Measurements from ENCODE around the gene SGPL1.
"Not testable (repeated sequence)": the region's sequence is repeated elsewhere in the genome, so short reads cannot be mapped to it uniquely, and the experiment has no call there.

SGPL1 gene

GRCh38 chr10:70843333-70843732, 27.6 kb downstream of the SGPL1 start:
- DNase-seq (ENCODE audit: low read depth in 2 of 3, low spot score in 1 of 3), result no peak

- no peak for DNase-seq (ENCODE audit: low read depth in 2 of 3, low spot score in 1 of 3)
Observed at GRCh38 chr10:70843776-70844489, 28.2 kb downstream of the SGPL1 start.

GRCh38 chr10:70845256-70845655, 29.5 kb downstream of the SGPL1 start:
- no peak for DNase-seq (ENCODE audit: low read depth in 2 of 3, low spot score in 1 of 3)

GRCh38 chr10:70845816-70846215, 30.1 kb downstream of the SGPL1 start:
- no peak for DNase-seq (ENCODE audit: low read depth in 2 of 3, low spot score in 1 of 3)

- no peak for DNase-seq (ENCODE audit: low read depth in 2 of 3, low spot score in 1 of 3)
Observed at GRCh38 chr10:70846795-70847194, 31.0 kb downstream of the SGPL1 start.

- DNase-seq (ENCODE audit: low read depth in 2 of 3, low spot score in 1 of 3), result no peak
Observed at GRCh38 chr10:70847659-70848360, 32.1 kb downstream of the SGPL1 start.

- DNase-seq (ENCODE audit: low read depth in 2 of 3, low spot score in 1 of 3), result no peak
Observed at GRCh38 chr10:70849582-70850016, 33.9 kb downstream of the SGPL1 start.

- no peak for DNase-seq (ENCODE audit: low read depth in 2 of 3, low spot score in 1 of 3)
Observed at GRCh38 chr10:70850097-70850496, 34.3 kb downstream of the SGPL1 start.

GRCh38 chr10:70851597-70852475, 36.1 kb downstream of the SGPL1 start:
- no peak for DNase-seq (ENCODE audit: low read depth in 2 of 3, low spot score in 1 of 3)

GRCh38 chr10:70853038-70853437, 37.3 kb downstream of the SGPL1 start:
- DNase-seq (ENCODE audit: low read depth in 2 of 3, low spot score in 1 of 3), result no peak

GRCh38 chr10:70853457-70853856, 37.7 kb downstream of the SGPL1 start:
- DNase-seq (ENCODE audit: low read depth in 2 of 3, low spot score in 1 of 3), result no peak

- no peak for DNase-seq (ENCODE audit: low read depth in 2 of 3, low spot score in 1 of 3)
Observed at GRCh38 chr10:70856454-70856853, 40.7 kb downstream of the SGPL1 start.

- no peak for DNase-seq (ENCODE audit: low read depth in 2 of 3, low spot score in 1 of 3)
Observed at GRCh38 chr10:70858759-70859158, 43.0 kb downstream of the SGPL1 start.

GRCh38 chr10:70861495-70862197, 45.9 kb downstream of the SGPL1 start:
- DNase-seq (ENCODE audit: low read depth in 2 of 3, low spot score in 1 of 3), result not testable (repeated sequence)

- DNase-seq (ENCODE audit: low read depth in 2 of 3, low spot score in 1 of 3), result no peak
Observed at GRCh38 chr10:70863470-70864160, 47.9 kb downstream of the SGPL1 start.

- DNase-seq (ENCODE audit: low read depth in 2 of 3, low spot score in 1 of 3), result no peak
Observed at GRCh38 chr10:70864935-70865334, 49.2 kb downstream of the SGPL1 start.

GRCh38 chr10:70866424-70866823, 50.7 kb downstream of the SGPL1 start:
- no peak for DNase-seq (ENCODE audit: low read depth in 2 of 3, low spot score in 1 of 3)

GRCh38 chr10:70872291-70872690, 56.5 kb downstream of the SGPL1 start:
- no peak for DNase-seq (ENCODE audit: low read depth in 2 of 3, low spot score in 1 of 3)

GRCh38 chr10:70874061-70874460, 58.3 kb downstream of the SGPL1 start:
- no peak for DNase-seq (ENCODE audit: low read depth in 2 of 3, low spot score in 1 of 3)

- no peak for DNase-seq (ENCODE audit: low read depth in 2 of 3, low spot score in 1 of 3)
Observed at GRCh38 chr10:70879207-70879606, 63.5 kb downstream of the SGPL1 start.
